ENCODE measurements around the gene TRMT13.

DNA sequence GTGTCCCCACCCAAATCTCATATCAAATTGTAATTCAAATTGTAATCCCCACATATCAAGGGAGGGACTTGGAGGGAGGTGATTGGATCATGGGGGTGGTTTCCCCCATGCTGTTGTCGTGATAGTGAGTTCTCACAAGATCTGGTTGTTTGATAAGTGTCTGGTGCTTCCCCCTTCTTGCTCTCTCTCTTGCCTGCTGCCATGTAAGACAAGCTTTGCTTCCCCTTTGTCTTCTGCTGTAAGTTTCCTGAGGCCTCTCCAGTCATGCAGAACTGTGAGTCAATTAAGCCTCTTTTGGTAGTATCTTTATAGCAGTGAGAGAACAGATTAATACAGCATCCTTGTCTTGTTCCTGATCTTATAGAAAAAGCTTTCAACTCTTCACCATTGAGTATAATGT lies 51.6 kb downstream of the TRMT13 start:
- TF ChIP-seq, protein P1, sequence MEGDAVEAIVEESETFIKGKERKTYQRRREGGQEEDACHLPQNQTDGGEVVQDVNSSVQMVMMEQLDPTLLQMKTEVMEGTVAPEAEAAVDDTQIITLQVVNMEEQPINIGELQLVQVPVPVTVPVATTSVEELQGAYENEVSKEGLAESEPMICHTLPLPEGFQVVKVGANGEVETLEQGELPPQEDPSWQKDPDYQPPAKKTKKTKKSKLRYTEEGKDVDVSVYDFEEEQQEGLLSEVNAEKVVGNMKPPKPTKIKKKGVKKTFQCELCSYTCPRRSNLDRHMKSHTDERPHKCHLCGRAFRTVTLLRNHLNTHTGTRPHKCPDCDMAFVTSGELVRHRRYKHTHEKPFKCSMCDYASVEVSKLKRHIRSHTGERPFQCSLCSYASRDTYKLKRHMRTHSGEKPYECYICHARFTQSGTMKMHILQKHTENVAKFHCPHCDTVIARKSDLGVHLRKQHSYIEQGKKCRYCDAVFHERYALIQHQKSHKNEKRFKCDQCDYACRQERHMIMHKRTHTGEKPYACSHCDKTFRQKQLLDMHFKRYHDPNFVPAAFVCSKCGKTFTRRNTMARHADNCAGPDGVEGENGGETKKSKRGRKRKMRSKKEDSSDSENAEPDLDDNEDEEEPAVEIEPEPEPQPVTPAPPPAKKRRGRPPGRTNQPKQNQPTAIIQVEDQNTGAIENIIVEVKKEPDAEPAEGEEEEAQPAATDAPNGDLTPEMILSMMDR (IDR thresholded peaks at IDR 0.05): no peak
- no peak for TF ChIP-seq EZH2 (IDR thresholded peaks at IDR 0.05)
